NCI-H82 (cell line): ENCODE data around the gene CD1B.

Experiments used
- DNase-seq: peaks from one replicate; lab custom pipeline; 2025; lab: John Stamatoyannopoulos, UW

The CD1B gene

GRCh38 chr1:158328426-158328825 is 2.9 kb downstream of the CD1B start:
- DNase-seq: no peak

DNA sequence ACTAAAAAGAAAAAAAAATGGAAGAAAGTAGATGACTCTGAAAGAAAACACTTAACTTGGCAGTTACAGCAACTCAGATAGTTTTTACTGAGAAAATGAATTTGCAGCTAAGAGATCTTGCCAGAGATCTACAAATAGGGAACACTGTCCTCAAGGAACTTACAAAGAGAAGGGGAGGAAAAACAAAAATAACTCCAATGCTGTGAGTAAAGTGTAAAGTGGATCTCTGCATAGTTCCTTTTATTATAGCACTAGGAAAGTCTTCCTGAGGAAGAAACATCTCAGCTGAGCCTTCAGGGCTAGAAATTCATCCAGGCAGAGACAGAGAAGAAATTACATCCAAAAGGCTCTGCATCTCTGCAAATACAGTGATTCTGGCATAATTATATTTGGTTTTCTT is 3.9 kb downstream of the CD1B start:
- no peak for DNase-seq

DNA sequence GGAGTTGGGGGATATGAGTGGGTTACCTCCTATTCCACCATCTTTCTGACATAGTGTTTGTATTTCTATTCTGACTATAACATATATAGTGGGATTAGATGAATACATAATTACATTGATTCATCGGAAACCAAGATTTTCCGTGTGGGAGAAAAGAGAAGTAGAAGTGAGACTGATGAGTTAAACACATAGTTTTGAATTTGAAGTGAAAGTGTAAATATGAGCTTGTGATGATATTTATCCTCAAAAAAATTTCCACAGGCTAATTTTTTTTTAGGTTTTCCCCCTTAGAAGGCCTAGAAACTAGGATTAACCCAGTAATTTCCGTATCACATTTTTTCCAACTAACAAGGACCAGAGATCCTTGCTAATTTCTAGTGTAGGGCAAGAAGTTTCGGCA is 6.9 kb downstream of the CD1B start:
- no peak for DNase-seq

- DNase-seq: no peak
Measured at GRCh38 chr1:158323866-158324265, 7.5 kb downstream of the CD1B start.

DNA sequence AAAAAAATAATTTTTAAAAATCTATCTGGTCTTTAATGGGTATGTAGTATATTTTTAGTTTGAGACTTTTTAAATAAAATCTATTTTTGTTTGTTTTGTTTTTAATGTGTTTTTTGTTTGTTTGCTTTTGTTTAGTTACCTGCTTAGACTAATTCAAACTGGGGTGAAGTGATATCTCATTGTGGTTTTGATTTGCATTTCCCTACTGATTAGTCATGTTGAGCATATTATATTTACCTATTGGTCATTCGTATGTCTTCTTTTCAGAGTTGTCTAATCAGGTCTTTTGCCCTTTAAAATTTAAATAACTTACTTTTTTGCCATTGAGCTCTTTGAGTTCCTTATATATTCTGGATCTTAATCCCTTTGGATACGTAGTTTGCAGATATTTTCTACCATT is 20.3 kb downstream of the CD1B start:
- DNase-seq: no peak

GRCh38 chr1:158310623-158311022 is 20.7 kb downstream of the CD1B start:
- no peak for DNase-seq

DNA sequence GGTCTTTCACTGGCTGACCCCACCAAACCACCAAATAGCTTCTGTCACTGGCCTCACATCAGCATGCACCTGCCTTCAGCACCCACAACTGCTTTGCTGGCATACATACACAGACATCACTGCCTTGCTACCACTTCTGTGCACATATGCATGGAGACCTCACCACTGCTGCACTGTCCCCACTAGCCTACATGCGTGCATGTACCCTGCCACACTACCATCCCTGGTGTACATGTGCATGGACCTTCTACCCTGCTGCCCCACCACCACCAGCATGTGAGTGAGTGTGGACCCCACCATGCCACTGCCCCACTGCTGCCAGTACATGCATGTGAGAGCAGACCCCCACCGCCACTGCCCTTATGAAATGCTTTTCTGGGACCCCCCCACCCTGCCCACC is 35.5 kb downstream of the CD1B start:
- no peak for DNase-seq

- DNase-seq: no peak
Measured at GRCh38 chr1:158290321-158290844, 40.9 kb downstream of the CD1B start.

- DNase-seq: no peak
Measured at GRCh38 chr1:158289811-158290210, 41.5 kb downstream of the CD1B start, which contains the start of gene CD1C. Gene CD1C, plus strand, starts transcription at chr1:158289923. Its CDS starts 142 bp downstream, at chr1:158290065.

GRCh38 chr1:158286941-158287346 is 44.4 kb downstream of the CD1B start:
- DNase-seq: no peak

- DNase-seq: no peak
Measured at GRCh38 chr1:158286487-158286886, 44.8 kb downstream of the CD1B start.

DNA sequence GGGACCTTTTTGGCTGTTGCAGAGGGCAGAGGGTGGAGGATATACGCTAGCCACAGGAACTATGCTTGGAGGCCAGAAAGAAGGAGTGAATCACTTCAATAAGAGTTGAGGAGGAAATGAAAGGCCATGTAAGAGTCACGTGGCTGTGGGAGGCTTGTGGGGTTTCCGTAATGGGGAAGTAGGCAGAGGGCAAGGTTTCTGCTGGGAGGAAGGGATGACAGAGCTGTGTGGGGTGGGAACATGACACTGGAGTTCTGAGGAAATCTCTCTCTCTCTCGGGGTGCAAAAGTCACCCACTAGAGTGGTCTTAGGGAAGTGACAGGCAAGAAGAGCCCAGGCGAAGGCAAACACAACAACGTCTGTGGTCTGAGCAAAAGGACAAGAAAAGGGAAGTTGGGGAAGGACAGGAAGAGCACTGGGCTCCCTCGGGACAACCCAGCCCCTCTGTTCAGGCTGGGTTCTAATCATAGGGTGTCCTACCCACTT is 45.5 kb downstream of the CD1B start:
- no peak for DNase-seq

DNA sequence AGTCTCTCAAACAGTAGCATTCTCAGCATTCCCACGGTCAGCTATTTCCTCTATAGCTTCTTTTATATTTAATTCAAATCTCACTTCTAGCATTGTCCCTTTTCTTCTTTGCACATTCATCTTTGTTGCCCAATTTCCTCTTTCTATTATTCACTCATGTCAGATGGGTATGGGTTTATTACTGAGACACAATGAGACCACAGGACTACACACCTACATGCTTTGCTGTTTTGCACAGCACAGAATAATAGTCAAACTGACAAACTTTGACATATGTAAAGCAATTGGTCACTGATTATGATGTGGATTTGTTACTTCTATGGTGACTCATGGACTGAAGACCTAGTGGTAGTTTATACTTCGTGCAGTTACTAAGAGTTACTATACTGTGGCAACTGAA is 47.4 kb downstream of the CD1B start:
- no peak for DNase-seq

DNA sequence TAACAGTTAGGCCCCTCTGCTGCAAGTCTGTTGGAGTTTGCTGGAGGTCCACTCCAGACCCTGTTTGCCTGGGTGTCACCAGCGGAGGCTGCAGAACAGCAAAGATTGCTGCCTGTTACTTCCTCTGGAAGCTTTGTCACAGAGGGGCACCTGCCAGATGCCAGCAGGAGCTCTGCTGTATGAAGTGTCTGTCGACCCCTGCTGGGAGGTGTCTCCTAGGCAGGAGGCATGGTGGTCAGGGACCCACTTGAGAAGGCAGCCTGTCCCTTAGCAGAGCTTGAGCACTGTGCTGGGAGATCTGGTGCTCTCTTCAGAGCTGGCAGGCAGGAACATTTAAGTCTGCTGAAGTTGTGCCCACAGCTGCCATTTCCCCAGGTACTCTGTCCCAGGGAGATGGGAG is 48.9 kb downstream of the CD1B start:
- DNase-seq: peak; percentile 1
